WTC11 (cell line): Measurements from ENCODE around the gene ARMC6. TPM values are rescaled to one million over a fixed set of nuclear protein-coding genes. Genes with fewer than 3 reads are reported as not detected.

Experiments used
- ATAC-seq: fragments of 200-7000 bp; cut with Tn5 transposase; 2 replicates; pipeline ENCODE4 v1.10.0; 2021; ENCODE audit warnings: mild to moderate bottlenecking, moderate library complexity
- CTCF ChIA-PET: fragments of 300-600 bp; sonication (Branson Sonifier 250); formaldehyde crosslinking; loops from one replicate; lab custom pipeline; 2021; ENCODE audit warnings: antibody characterized with exemption; lab: Charles Lee
- POLR2A ChIA-PET: fragments of 350-600 bp; sonication (Branson Sonifier 250); formaldehyde crosslinking; loops from one replicate; lab custom pipeline; 2021; ENCODE audit warnings: antibody characterized with exemption; lab: Charles Lee
- DNase-seq: peaks from one replicate; pipeline ENCODE4 v3.0.0; 2021; ENCODE audit warnings: low spot score
- H3K27ac Mint-ChIP-seq: 2 replicates; pipeline ENCODE4 v1.8.0; 2021; ENCODE audit warnings: mixed read lengths
- H3K27me3 Mint-ChIP-seq: 2 replicates; pipeline ENCODE4 v1.8.0; 2021; ENCODE audit warnings: low read depth, mild to moderate bottlenecking, moderate library complexity, mixed read lengths
- H3K36me3 Mint-ChIP-seq: 2 replicates; pipeline ENCODE4 v1.8.0; 2021; ENCODE audit warnings: mixed read lengths
- H3K4me1 Mint-ChIP-seq: 2 replicates; pipeline ENCODE4 v1.8.0; 2022; ENCODE audit warnings: mixed read lengths
- H3K4me3 Mint-ChIP-seq: 2 replicates; pipeline ENCODE4 v1.8.0; 2021; ENCODE audit warnings: mild to moderate bottlenecking, moderate library complexity, mixed read lengths
- H3K9me3 Mint-ChIP-seq: 2 replicates; pipeline ENCODE4 v1.8.0; 2021; ENCODE audit warnings: mixed read lengths
- ATF1 ChIP-seq: sonication (generic); formaldehyde crosslinking; IDR thresholded peaks from 2 replicates; pipeline ENCODE4 v1.8.1; 2023; ENCODE audit warnings: mild to moderate bottlenecking, moderate library complexity, missing genetic modification reagents
- CREM ChIP-seq: sonication (generic); formaldehyde crosslinking; IDR thresholded peaks from 2 replicates; pipeline ENCODE4 v1.8.1; 2022; ENCODE audit warnings: mild to moderate bottlenecking, missing genetic modification reagents, moderate library complexity
- ESRRA ChIP-seq: sonication (generic); formaldehyde crosslinking; IDR thresholded peaks from 2 replicates; pipeline ENCODE4 v1.8.1; 2022; ENCODE audit warnings: mild to moderate bottlenecking, missing genetic modification reagents, borderline replicate concordance
- FOXP1 ChIP-seq: sonication (generic); formaldehyde crosslinking; IDR thresholded peaks from 2 replicates; pipeline ENCODE4 v1.8.0; 2022; ENCODE audit warnings: missing genetic modification reagents, mild to moderate bottlenecking, moderate library complexity, borderline replicate concordance
- GRHL2 ChIP-seq: fragments of 250-450 bp; sonication (Bioruptor Pico); IDR thresholded peaks from 2 replicates; pipeline ENCODE4 v1.8.0; 2022; ENCODE audit warnings: mild to moderate bottlenecking, moderate library complexity; ENCODE audit not compliant: insufficient replicate concordance, severe bottlenecking
- JUN ChIP-seq: sonication (generic); formaldehyde crosslinking; IDR thresholded peaks from 2 replicates; pipeline ENCODE4 v1.8.0; 2023; ENCODE audit warnings: mild to moderate bottlenecking, missing genetic modification reagents
- KAT7 ChIP-seq: sonication (generic); formaldehyde crosslinking; IDR thresholded peaks from 2 replicates; pipeline ENCODE4 v1.8.1; 2023; ENCODE audit warnings: missing genetic modification reagents, mild to moderate bottlenecking, borderline replicate concordance
- NFATC4 ChIP-seq: fragments of 250-450 bp; sonication (Bioruptor Pico); IDR thresholded peaks from 2 replicates; pipeline ENCODE4 v1.9.0; 2021; ENCODE audit warnings: mild to moderate bottlenecking
- NFE2L1 ChIP-seq: sonication (generic); formaldehyde crosslinking; IDR thresholded peaks from 2 replicates; pipeline ENCODE4 v1.8.1; 2023; ENCODE audit warnings: missing genetic modification reagents
- NR2C2 ChIP-seq: sonication (generic); formaldehyde crosslinking; IDR thresholded peaks from 2 replicates; pipeline ENCODE4 v1.8.0; 2022; ENCODE audit warnings: mild to moderate bottlenecking, missing genetic modification reagents
- PRRX2 ChIP-seq: fragments of 250-450 bp; sonication (Bioruptor Pico); IDR thresholded peaks from 2 replicates; pipeline ENCODE4 v1.8.0; 2021; ENCODE audit warnings: mild to moderate bottlenecking
- TEAD1 ChIP-seq: sonication (generic); formaldehyde crosslinking; IDR thresholded peaks from 2 replicates; pipeline ENCODE4 v1.8.0; 2022; ENCODE audit warnings: mild to moderate bottlenecking, missing genetic modification reagents
- ZNF219 ChIP-seq: sonication (generic); formaldehyde crosslinking; IDR thresholded peaks from 2 replicates; pipeline ENCODE4 v1.8.0; 2023; ENCODE audit warnings: missing genetic modification reagents, mild to moderate bottlenecking, borderline replicate concordance
- ZNF416 ChIP-seq: fragments of 250-450 bp; sonication (Bioruptor Pico); IDR thresholded peaks from 2 replicates; pipeline ENCODE4 v1.9.0; 2021; ENCODE audit warnings: mild to moderate bottlenecking, inconsistent platforms
- ZNF423 ChIP-seq: fragments of 250-450 bp; sonication (Bioruptor Pico); IDR thresholded peaks from 2 replicates; pipeline ENCODE4 v2.1.2; 2022; ENCODE audit warnings: mild to moderate bottlenecking, moderate library complexity
- total RNA-seq: library from RNA; stranded (reverse); gene quantifications from 3 replicates; pipeline ENCODE4 v1.2.3, GENCODE V29; 2021
- TF ChIP-seq, protein P1 (sequence below): sonication (generic); formaldehyde crosslinking; IDR thresholded peaks from 2 replicates; pipeline ENCODE4 v1.8.1; 2022; ENCODE audit warnings: low read depth, mild to moderate bottlenecking, moderate library complexity, missing genetic modification reagents, borderline replicate concordance
- TF ChIP-seq, protein P2 (sequence below): sonication (generic); formaldehyde crosslinking; IDR thresholded peaks from 2 replicates; pipeline ENCODE4 v1.8.1; 2023; ENCODE audit warnings: mild to moderate bottlenecking, moderate library complexity, missing genetic modification reagents
- TF ChIP-seq, protein P3 (sequence below): sonication (generic); formaldehyde crosslinking; IDR thresholded peaks from 2 replicates; pipeline ENCODE4 v1.8.1; 2023; ENCODE audit warnings: mild to moderate bottlenecking, missing genetic modification reagents
- TF ChIP-seq, protein P4 (sequence below): fragments of 250-450 bp; sonication (Bioruptor Pico); conservative IDR thresholded peaks from 2 replicates; pipeline ENCODE4 v1.9.0; 2021; ENCODE audit warnings: mild to moderate bottlenecking
- TF ChIP-seq, protein P5 (sequence below): sonication (generic); formaldehyde crosslinking; IDR thresholded peaks from 2 replicates; pipeline ENCODE4 v1.8.1; 2022; ENCODE audit warnings: mild to moderate bottlenecking, moderate library complexity, missing genetic modification reagents
- TF ChIP-seq, protein P6 (sequence below): sonication (generic); formaldehyde crosslinking; IDR thresholded peaks from 2 replicates; pipeline ENCODE4 v1.8.0; 2023; ENCODE audit warnings: mild to moderate bottlenecking, missing genetic modification reagents

The ARMC6 gene
- total RNA-seq, 1 experiment from 2014 or later, result 58.8 TPM

DNA sequence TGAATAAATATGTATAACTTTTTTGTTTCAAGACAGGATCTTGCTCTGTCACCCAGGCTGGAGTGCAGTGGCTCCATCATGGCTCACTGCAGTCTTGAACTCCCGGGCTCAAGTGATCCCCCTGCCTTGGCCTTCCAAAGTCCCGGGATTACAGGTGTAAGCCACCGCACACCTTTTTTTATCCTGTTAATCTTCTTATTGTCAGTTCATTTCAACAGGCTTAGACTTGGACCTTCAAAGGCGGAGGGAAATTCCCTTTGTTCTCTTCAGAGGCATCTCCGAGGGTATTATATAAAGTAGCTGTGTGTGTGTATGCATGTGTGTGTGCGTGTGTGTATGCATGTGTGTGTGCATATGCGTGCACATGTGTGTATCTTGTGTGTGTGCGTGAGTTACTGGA is 35.1 kb upstream of the ARMC6 start:
- TF ChIP-seq ZNF416 (CRISPR knock-in tag) (no peak), CREM (CRISPR knock-in tag) (no peak), JUN (CRISPR knock-in tag) (no peak), PRRX2 (CRISPR knock-in tag) (no peak), ATF1 (no peak), NFATC4 (CRISPR knock-in tag) (no peak), FOXP1 (CRISPR knock-in tag) (no peak), ESRRA (no peak)
- TF ChIP-seq, protein P1, sequence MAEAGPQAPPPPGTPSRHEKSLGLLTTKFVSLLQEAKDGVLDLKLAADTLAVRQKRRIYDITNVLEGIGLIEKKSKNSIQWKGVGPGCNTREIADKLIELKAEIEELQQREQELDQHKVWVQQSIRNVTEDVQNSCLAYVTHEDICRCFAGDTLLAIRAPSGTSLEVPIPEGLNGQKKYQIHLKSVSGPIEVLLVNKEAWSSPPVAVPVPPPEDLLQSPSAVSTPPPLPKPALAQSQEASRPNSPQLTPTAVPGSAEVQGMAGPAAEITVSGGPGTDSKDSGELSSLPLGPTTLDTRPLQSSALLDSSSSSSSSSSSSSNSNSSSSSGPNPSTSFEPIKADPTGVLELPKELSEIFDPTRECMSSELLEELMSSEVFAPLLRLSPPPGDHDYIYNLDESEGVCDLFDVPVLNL (CRISPR knock-in tag), result no peak
- TF ChIP-seq, protein P2, sequence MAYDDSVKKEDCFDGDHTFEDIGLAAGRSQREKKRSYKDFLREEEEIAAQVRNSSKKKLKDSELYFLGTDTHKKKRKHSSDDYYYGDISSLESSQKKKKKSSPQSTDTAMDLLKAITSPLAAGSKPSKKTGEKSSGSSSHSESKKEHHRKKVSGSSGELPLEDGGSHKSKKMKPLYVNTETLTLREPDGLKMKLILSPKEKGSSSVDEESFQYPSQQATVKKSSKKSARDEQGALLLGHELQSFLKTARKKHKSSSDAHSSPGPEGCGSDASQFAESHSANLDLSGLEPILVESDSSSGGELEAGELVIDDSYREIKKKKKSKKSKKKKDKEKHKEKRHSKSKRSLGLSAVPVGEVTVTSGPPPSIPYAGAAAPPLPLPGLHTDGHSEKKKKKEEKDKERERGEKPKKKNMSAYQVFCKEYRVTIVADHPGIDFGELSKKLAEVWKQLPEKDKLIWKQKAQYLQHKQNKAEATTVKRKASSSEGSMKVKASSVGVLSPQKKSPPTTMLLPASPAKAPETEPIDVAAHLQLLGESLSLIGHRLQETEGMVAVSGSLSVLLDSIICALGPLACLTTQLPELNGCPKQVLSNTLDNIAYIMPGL (CRISPR knock-in tag), result no peak
- Mint-ChIP-seq H3K27me3 (no peaks in the 10 kb centered on the region), H3K9me3 (no peaks in the 10 kb centered on the region), H3K27ac (peak overlapping the region; percentile 26; the same call in 1 of the 2 replicates), H3K36me3 (peaks cover 50% of the 10 kb centered on the region), H3K4me3 (no peak overlapping the region), H3K4me1 (peaks cover 6% of the 10 kb centered on the region)
- CTCF ChIA-PET, result interaction anchor here (1.0 kb wide), 1 partner anchor 11 kb away, joined by 5 read pairs; no protein-coding TSS in a partner anchor
- DNase-seq (no peak), ATAC-seq (no peak)
- POLR2A ChIA-PET, result no interaction called here

DNA sequence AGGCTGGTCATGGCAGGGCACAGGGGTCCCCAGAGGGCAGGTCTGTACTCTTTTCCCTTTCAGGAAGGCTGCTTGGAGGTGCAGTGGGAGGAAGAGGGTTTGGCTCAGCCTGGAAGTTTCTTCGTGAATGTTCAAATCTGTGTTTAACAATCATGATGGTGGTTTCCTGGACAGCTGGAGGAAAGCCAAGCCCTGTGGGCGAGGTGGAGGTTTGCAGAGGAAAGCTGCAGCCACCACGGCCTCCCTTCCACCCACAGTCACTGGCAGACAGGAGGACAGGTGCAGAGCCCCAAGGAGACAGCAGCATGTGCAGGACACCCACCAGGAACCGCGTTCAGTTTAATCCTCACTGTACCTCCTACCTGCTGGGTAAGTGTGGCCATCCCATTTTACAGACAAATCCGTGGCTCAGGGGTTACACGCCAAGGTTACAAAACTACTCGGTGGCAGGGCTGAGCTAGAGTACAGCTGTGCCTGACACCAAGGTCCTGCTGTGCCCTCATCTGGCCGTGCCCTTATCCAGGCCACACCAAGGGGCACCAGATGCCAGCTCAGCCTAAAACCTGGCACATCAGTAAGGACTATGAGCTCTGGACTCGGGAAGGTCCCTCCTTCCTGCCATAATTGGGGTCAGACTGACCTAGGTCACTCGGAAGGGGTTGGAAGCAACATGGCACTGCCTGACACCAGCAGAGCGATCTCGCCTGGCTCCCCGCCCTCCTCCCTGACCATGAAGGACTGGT is 34.2 kb upstream of the ARMC6 start:
- Mint-ChIP-seq H3K36me3 (peaks cover 48% of the 10 kb centered on the region), H3K4me3 (no peak overlapping the region), H3K27ac (no peak overlapping the region), H3K27me3 (no peaks in the 10 kb centered on the region), H3K9me3 (no peaks in the 10 kb centered on the region), H3K4me1 (peaks cover 6% of the 10 kb centered on the region)
- DNase-seq (no peak), ATAC-seq (no peak)
- ChIA-PET POLR2A (no interaction called here), CTCF (interaction anchor here (1.0 kb wide), 2 partner anchors 12 to 152 kb away, joined by 3 to 5 read pairs; no protein-coding TSS in a partner anchor)
- TF ChIP-seq TEAD1 (no peak), ATF1 (no peak), GRHL2 (CRISPR knock-in tag) (no peak), NFE2L1 (CRISPR knock-in tag) (no peak), ESRRA (no peak), NR2C2 (CRISPR knock-in tag) (no peak), ZNF423 (CRISPR knock-in tag) (no peak), ZNF219 (CRISPR knock-in tag) (no peak), KAT7 (CRISPR knock-in tag) (no peak), FOXP1 (CRISPR knock-in tag) (no peak)
- TF ChIP-seq, protein P3, sequence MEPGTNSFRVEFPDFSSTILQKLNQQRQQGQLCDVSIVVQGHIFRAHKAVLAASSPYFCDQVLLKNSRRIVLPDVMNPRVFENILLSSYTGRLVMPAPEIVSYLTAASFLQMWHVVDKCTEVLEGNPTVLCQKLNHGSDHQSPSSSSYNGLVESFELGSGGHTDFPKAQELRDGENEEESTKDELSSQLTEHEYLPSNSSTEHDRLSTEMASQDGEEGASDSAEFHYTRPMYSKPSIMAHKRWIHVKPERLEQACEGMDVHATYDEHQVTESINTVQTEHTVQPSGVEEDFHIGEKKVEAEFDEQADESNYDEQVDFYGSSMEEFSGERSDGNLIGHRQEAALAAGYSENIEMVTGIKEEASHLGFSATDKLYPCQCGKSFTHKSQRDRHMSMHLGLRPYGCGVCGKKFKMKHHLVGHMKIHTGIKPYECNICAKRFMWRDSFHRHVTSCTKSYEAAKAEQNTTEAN, result no peak
- TF ChIP-seq, protein P4, sequence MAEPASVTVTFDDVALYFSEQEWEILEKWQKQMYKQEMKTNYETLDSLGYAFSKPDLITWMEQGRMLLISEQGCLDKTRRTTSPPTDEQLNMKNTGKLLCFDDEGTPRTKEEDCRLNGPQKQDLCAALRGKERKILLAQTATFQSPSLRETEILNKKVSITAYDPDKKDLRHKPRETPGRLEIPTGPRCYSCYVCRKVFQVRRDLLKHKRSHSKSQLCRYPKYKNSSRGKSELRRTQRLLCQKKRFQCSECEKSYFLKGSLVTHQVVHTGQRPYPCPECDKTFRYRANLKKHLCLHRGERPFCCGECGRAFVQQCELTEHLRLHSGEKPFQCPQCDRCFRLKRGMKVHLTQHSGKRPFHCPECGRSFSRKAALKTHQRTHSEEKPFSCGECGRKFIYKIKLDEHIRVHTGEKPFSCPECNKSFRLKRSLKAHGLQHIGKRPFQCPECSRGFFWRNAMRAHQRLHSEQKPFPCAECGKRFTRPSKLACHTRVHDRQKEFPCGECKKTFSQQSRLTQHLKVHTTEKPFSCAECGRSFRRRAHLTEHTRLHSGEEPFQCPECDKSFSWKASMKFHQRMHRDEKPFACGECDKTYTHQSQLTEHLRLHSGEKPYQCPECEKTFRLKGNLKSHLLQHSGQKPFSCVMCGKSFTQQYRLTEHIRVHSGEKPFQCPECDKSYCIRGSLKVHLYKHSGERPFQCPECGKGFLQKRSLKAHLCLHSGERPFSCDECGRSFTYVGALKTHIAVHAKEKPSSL (CRISPR knock-in tag), result no peak
- TF ChIP-seq, protein P5, sequence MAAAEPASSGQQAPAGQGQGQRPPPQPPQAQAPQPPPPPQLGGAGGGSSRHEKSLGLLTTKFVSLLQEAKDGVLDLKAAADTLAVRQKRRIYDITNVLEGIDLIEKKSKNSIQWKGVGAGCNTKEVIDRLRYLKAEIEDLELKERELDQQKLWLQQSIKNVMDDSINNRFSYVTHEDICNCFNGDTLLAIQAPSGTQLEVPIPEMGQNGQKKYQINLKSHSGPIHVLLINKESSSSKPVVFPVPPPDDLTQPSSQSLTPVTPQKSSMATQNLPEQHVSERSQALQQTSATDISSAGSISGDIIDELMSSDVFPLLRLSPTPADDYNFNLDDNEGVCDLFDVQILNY (CRISPR knock-in tag), result no peak
- TF ChIP-seq, protein P6, sequence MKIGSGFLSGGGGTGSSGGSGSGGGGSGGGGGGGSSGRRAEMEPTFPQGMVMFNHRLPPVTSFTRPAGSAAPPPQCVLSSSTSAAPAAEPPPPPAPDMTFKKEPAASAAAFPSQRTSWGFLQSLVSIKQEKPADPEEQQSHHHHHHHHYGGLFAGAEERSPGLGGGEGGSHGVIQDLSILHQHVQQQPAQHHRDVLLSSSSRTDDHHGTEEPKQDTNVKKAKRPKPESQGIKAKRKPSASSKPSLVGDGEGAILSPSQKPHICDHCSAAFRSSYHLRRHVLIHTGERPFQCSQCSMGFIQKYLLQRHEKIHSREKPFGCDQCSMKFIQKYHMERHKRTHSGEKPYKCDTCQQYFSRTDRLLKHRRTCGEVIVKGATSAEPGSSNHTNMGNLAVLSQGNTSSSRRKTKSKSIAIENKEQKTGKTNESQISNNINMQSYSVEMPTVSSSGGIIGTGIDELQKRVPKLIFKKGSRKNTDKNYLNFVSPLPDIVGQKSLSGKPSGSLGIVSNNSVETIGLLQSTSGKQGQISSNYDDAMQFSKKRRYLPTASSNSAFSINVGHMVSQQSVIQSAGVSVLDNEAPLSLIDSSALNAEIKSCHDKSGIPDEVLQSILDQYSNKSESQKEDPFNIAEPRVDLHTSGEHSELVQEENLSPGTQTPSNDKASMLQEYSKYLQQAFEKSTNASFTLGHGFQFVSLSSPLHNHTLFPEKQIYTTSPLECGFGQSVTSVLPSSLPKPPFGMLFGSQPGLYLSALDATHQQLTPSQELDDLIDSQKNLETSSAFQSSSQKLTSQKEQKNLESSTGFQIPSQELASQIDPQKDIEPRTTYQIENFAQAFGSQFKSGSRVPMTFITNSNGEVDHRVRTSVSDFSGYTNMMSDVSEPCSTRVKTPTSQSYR, result no peak
- TF ChIP-seq, protein P1 (CRISPR knock-in tag), result no peak
